Endometrial microvascular endothelial cells (primary cell): ENCODE measurements around the gene GIMAP5. TPM values are rescaled to one million over a fixed set of nuclear protein-coding genes. Genes with fewer than 3 reads are reported as not detected.
"Not testable (repeated sequence)": the region's sequence is repeated elsewhere in the genome, so short reads cannot be mapped to it uniquely, and the experiment has no call there.

ENCODE experiments used
- in situ Hi-C: cut with HindIII; loops from 2 replicates; pipeline ENCODE4 v1.10.0; 2017; ENCODE audit warnings: low sequenced_read_pairs, low pct_unique_long_range_greater_than_20kb; ENCODE audit errors: inconsistent ontology term
- total RNA-seq: library from RNA; depleted of rRNA; stranded (reverse); fragments of >200 nt; gene quantifications from one replicate; pipeline ENCODE4 v1.2.3, GENCODE V29; 2015; ENCODE audit errors: inconsistent ontology term

Gene GIMAP5
- total RNA-seq, 1 donor from 2014 or later: 13.6 TPM

DNA sequence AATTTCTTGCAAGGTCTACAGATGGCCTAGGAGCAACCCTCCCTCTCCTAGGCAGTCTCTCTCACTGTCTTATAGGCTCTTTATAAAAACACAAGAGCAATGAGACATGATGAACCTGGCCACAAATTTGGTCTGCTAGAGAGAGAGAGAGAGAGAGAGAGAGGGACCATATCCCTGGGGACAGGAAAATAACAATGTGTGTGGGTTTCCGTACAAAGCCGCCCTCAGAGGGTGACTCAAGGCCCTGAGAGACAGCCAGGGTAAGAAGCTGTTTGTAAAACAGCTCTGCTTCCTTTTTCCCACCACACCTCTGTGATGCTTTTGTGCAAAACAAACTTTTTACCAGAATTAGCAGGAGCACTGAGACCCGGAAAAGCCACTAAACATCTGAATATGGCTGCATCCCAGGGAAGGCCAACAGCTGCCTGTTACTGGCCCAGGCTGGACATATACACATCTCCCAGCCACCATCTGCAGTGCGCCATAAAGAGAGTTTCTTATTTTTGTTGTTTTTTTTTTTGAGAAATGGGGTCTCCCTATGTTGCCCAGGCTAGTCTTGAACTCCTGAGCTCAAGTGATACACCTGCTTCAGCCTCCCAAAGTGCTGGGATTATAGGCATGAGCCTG is 18.4 kb downstream of the GIMAP5 start:
- in situ Hi-C loops: no loop called here

GRCh38 chr7:150756166-150756565 is 18.9 kb downstream of the GIMAP5 start:
- in situ Hi-C loops: no loop called here

DNA sequence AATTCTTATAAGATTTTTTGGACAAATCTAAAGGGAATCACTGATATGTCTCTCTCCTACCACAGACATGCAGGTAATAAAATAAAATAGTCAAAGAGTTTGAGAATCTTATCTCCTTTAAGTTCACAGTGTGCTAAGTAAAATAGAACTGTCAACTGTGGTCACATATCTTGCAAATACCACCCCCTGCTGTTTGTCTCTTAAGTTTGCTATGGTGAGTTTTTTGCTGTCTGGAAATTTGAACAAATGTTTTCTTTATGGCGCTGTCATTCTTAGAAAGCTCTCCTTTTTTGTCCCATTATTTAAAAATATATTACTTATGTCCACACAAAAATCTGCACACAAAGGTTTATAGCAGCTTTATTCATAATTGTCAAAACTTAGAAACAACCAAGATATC is 19.6 kb downstream of the GIMAP5 start:
- in situ Hi-C loops: no loop called here

- in situ Hi-C loops: no loop called here
Observed at GRCh38 chr7:150759479-150759878, 22.3 kb downstream of the GIMAP5 start.

GRCh38 chr7:150766334-150766709 is 29.1 kb downstream of the GIMAP5 start:
- in situ Hi-C loops: no loop called here

GRCh38 chr7:150769768-150770167 is 32.5 kb downstream of the GIMAP5 start:
- in situ Hi-C loops: no loop called here

DNA sequence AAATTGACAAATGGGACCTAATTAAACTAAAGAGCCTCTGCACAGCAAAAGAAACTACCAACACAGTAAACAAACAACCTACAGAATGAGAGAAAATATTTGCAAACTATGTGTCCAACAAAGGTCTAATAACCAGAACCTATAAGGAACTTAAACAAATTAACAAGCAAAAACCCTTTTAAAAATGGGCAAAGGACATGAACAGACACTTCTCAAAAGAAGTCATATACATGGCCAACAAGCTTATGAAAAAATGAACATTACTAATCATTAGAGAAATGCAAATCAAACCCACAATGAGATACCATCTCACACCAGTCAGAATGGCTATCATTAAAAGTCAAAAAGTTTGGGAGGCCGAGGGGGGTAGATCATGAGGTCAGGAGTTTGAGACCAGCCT is 36.9 kb downstream of the GIMAP5 start:
- in situ Hi-C loops: not testable (repeated sequence)

GRCh38 chr7:150778014-150778737 is 41.0 kb downstream of the GIMAP5 start:
- in situ Hi-C loops: no loop called here

DNA sequence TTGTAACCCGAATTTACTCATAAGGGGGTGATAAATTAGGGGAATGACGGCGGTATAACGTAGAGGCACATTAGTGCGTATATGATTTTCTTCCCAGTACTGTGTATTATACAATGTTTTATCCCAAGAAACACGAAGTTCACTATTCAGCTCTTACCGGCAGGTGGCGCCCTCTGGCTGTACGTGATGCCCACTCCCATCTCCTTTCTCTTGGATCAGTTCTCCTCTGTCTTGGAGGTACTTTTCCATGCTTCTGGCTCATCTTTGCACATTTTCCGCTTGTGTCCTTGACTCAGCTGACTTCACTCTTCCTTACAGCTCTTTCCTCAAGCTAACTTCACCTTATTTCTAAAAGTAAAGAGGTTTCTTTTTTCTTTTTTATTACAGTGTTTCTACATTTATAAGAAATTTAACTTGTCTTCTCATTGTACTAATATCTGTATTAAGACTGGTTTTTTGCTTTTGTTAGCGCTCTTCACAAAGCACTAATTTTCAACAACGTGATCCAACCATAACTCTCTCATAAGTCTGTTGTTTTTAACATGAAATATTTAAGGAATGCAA is 41.6 kb downstream of the GIMAP5 start:
- in situ Hi-C loops: no loop called here

DNA sequence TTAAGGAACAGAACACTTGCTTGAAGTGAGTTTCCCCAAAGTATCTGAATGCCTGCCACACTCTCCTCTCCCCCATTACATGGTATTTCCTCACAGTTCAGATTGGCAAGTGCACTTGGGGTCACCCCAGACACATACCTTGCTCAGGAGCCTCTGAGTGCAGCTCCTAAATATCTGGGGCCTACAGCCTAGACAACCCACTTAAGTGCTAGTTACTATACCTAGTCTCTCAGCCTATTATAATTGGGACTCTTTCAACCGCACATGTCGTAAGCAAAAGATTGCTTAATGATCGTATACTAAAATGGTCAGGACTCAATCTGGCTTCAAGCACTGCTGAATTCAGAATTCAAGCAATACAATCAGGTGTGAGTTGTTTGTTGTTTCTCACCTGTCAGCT is 43.1 kb downstream of the GIMAP5 start:
- in situ Hi-C loops: no loop called here

DNA sequence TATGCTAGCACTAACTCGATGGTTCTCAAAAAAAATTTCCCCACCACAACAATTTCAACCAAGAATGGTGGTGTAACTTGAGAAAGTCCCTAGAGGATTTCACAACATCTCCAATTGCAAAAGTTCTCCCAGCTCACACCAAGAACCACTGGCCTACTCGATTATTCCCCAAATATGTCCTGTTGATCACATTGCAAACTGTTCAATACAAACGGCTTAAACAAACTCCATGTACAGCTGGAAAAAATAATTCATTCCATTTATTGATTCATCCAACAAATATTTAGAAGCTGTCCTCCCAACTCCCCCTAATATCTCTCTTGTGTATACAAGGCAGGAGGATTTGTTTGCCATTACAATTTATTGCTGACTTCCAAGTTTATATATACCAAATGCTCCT is 43.9 kb downstream of the GIMAP5 start:
- in situ Hi-C loops: no loop called here

GRCh38 chr7:150781961-150782360 is 44.7 kb downstream of the GIMAP5 start:
- in situ Hi-C loops: no loop called here

DNA sequence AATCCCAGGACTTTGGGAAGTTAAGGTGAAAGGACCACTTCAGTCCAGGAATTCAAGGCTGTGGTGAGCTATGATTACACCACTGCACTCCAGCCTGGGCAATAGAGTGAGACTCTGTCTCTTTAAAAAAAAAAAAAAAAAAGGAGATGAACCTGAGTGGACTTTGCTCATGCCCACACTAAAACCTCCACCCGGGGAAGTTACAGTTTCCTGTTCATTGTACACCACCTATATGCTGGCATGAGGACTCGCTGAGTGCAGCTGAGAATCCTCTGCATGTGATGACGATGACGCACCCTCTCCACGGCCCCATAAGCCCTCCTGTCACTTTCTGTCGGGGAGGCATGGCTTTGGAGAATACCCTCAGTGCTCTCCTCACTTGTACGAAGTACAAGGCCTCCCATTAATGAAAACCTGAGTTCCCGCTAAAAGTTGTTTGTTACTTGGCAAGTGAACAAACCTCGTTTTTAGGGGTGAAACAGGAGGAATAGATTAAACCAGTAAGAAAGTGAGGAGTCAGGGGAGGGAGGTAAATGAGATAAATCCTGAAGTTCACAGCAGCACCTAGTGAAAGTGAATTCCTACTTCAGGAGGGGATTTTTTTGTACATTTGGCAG is 47.0 kb downstream of the GIMAP5 start:
- in situ Hi-C loops: no loop called here

GRCh38 chr7:150784954-150785353 is 47.7 kb downstream of the GIMAP5 start:
- in situ Hi-C loops: no loop called here

GRCh38 chr7:150787321-150788281 is 50.4 kb downstream of the GIMAP5 start:
- in situ Hi-C loops: no loop called here

DNA sequence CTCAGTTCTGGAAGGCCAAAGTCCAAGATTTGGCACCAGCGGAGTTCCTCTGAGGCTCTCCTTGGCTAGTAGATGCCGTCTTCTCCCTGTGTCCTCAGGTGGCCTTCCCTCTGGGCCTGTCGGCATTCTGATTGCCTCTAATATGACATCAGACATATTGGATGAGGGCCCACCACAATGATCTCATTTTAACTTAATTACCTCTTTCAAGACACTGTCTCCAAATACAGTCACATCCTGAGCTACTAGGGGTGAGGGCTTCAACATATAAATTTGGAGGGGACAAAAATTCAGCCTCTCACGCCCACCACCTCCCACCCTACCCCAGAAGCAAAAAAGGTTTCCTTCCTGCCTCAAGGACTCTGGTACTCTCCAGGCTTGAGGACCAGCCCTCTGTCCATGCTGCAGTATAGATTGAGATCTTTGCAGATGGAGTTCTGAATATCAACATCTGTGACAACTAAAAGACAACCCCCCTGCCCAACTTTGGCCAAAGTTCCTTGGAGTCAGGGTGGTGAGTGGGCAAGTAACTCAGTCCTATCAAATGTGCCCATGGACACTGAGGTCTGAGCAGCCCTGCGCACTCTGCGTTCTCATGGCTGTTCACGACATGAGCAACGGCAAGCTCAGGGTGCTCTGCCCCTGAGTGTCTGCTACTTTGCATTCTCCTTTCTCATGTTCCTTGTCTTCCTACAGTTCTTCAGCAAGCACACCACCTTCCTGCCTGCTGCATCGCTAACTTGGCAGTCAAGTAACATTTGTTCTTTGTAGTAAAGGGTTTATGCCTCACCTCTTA is 51.5 kb downstream of the GIMAP5 start:
- in situ Hi-C loops: no loop called here

- in situ Hi-C loops: no loop called here
Observed at GRCh38 chr7:150790416-150791075, 53.3 kb downstream of the GIMAP5 start.

DNA sequence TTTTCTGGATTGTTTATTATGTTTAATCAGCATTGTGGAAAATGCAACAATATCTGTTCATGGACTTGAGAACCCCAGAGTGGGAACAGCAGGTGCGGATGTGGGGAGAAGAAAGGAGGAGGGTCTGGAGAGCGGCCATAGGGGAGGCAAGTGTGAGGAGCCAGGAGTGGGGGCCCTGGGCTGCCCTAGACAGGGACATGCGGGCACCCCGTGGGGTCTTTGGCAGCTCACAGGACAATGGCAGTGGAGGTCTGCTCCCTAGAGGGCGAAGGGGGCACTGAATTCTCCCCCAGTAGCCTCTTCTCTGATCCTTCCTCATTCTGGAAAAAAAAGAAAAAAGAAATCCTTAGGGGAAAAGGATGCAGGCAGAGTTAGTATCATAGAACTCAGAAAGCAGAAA is 54.1 kb downstream of the GIMAP5 start:
- in situ Hi-C loops: no loop called here
